Caco-2 (cell line): ENCODE measurements around the gene RNF217. TPM values are rescaled to one million over a fixed set of nuclear protein-coding genes. Genes with fewer than 3 reads are reported as not detected.

ENCODE experiments used
- BruUV-seq: library from RNA; stranded (reverse); fragments of 400-500 nt; replicated peaks from 2 replicates; lab custom pipeline; 2021; lab: Mats Ljungman, UMichigan
- CTCF ChIA-PET: fragments of 300-600 bp; sonication (Branson Sonifier 250); formaldehyde crosslinking; loops from one replicate; lab custom pipeline; 2022; ENCODE audit warnings: antibody characterized with exemption; lab: Charles Lee
- POLR2A ChIA-PET: fragments of 300-600 bp; sonication (Branson Sonifier 250); formaldehyde crosslinking; loops from one replicate; lab custom pipeline; 2022; ENCODE audit warnings: antibody characterized with exemption; lab: Charles Lee
- DNase-seq, 2 experiments: peaks; one replicate each; pipeline versions ENCODE4 v3.0.0 to v3.0.0-alpha.2; 2020 to 2022
- H3K27me3 ChIP-seq: replicated peaks from 2 replicates; pipeline ENCODE4 v1.6.0; 2011; ENCODE audit warnings: low read length; ENCODE audit not compliant: control insufficient read depth, insufficient read depth
- H3K36me3 ChIP-seq: 2 replicates; pipeline ENCODE4 v1.5.1; 2011; ENCODE audit warnings: low read length; ENCODE audit not compliant: control insufficient read depth, insufficient read depth
- H3K4me1 ChIP-seq: fragments of 250-450 bp; sonication (Bioruptor Pico); 2 replicates; pipeline ENCODE4 v1.5.1; 2020; ENCODE audit warnings: mild to moderate bottlenecking
- H3K4me3 ChIP-seq: 2 replicates; pipeline ENCODE4 v1.5.1; 2011; ENCODE audit warnings: low read depth, mild to moderate bottlenecking, control low read depth, low read length
- H3K9me3 ChIP-seq: fragments of 250-450 bp; sonication (Bioruptor Pico); 2 replicates; pipeline ENCODE4 v1.5.1; 2020; ENCODE audit warnings: mild to moderate bottlenecking, moderate library complexity
- H3K27ac Mint-ChIP-seq: one replicate; pipeline ENCODE4 v1.8.0; 2022; ENCODE audit warnings: mixed read lengths; ENCODE audit not compliant: unreplicated experiment
- H3K27me3 Mint-ChIP-seq: one replicate; pipeline ENCODE4 v1.8.0; 2022; ENCODE audit warnings: mixed read lengths; ENCODE audit not compliant: insufficient read depth, unreplicated experiment
- H3K36me3 Mint-ChIP-seq: one replicate; pipeline ENCODE4 v1.8.0; 2022; ENCODE audit warnings: mild to moderate bottlenecking, mixed read lengths; ENCODE audit not compliant: insufficient read depth, unreplicated experiment
- H3K4me1 Mint-ChIP-seq: one replicate; pipeline ENCODE4 v1.8.0; 2022; ENCODE audit warnings: low read depth, mixed read lengths; ENCODE audit not compliant: unreplicated experiment
- H3K4me3 Mint-ChIP-seq: one replicate; pipeline ENCODE4 v1.8.0; 2022; ENCODE audit warnings: mild to moderate bottlenecking, moderate library complexity, mixed read lengths; ENCODE audit not compliant: unreplicated experiment
- H3K9me3 Mint-ChIP-seq: one replicate; pipeline ENCODE4 v1.8.0; 2022; ENCODE audit warnings: mixed read lengths; ENCODE audit not compliant: unreplicated experiment
- CTCF ChIP-seq, 2 experiments: fragments of 200-600 bp in 1 of 2; IDR thresholded peaks; 1 replicate in 1 of 2; 2 replicates in 1 of 2; pipeline versions ENCODE4 v1.5.1 to v1.8.0; 2011 to 2022; ENCODE audit warnings: antibody characterized with exemption in 1 of 2, control low read depth in 1 of 2, inconsistent platforms in 1 of 2, low read depth in 1 of 2, low read length in 1 of 2, mild to moderate bottlenecking in 1 of 2, moderate library complexity in 1 of 2; ENCODE audit not compliant: insufficient read depth in 1 of 2, severe bottlenecking in 1 of 2, unreplicated experiment in 1 of 2
- intact Hi-C: fragments of 100-400 bp; cut with micrococcal nuclease; formaldehyde crosslinking; loops from one replicate; pipeline ENCODE4 v1.10.0; 2022; ENCODE audit not compliant: unreplicated experiment
- total RNA-seq: library from RNA; stranded (reverse); gene quantifications from 2 replicates; pipeline ENCODE4 v1.2.3, GENCODE V29; 2022

The RNF217 gene
- total RNA-seq, 1 experiment from 2014 or later, result 0.09 TPM

- BruUV-seq, result no TSS peak
- H3K4me3 Mint-ChIP-seq, result no peak overlapping the region
- H3K4me1 Mint-ChIP-seq, result no peaks in the 10 kb centered on the region
- H3K4me3 ChIP-seq, result no peak overlapping the region
- no peaks in the 10 kb centered on the region for H3K36me3 ChIP-seq
- H3K27ac Mint-ChIP-seq, result no peak overlapping the region
- no peaks in the 10 kb centered on the region for H3K36me3 Mint-ChIP-seq
- DNase-seq, result no peak
- POLR2A ChIA-PET, result no interaction called here
- intact Hi-C loops, result no loop called here
- CTCF ChIA-PET, result no interaction called here
- no peaks in the 10 kb centered on the region for H3K9me3 ChIP-seq
- H3K27me3 Mint-ChIP-seq, result peaks cover 20% of the 10 kb centered on the region
- no peaks in the 10 kb centered on the region for H3K27me3 ChIP-seq
- no peaks in the 10 kb centered on the region for H3K9me3 Mint-ChIP-seq
- no peaks in the 10 kb centered on the region for H3K4me1 ChIP-seq
- no peak for TF ChIP-seq CTCF (IDR thresholded peaks at IDR 0.05; ENCODE audit: insufficient read depth in 1 of 2, low read depth in 1 of 2, low read length in 1 of 2, severe bottlenecking in 1 of 2, unreplicated experiment in 1 of 2)
Observed at GRCh38 chr6:125095580-125096301, 133.5 kb downstream of the RNF217 start.

DNA sequence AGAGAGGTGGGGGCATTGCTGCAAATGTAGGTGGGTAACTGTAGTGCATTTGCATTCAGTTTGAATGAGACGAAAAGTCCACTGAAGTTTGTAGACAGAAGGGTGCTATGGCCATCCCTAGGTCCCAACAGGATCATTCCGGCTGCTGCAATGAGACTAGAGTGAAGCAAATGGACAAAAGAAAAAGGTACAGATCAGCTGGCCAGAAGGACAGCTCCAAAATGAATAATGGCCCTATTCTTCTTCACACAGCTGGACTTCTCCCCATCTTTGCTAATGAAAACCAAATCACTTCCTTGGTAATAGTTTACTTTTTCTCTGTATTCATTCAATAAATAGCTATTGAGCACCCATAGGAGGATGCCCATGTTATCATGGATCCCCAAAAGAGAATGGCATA, 134.9 kb downstream of the RNF217 start:
- H3K27me3 ChIP-seq, result no peaks in the 10 kb centered on the region
- no peak overlapping the region for H3K4me3 Mint-ChIP-seq
- H3K27ac Mint-ChIP-seq, result no peak overlapping the region
- H3K9me3 ChIP-seq, result 0 out of 2 replicates have a peak, but pooled peaks cover under 1% of the 10 kb centered on the region
- BruUV-seq, result no TSS peak
- TF ChIP-seq CTCF (IDR thresholded peaks at IDR 0.05; ENCODE audit: insufficient read depth in 1 of 2, low read depth in 1 of 2, low read length in 1 of 2, severe bottlenecking in 1 of 2, unreplicated experiment in 1 of 2), result no peak
- H3K36me3 Mint-ChIP-seq, result no peaks in the 10 kb centered on the region
- no peak for DNase-seq
- H3K9me3 Mint-ChIP-seq, result no peaks in the 10 kb centered on the region
- ChIA-PET CTCF (no interaction called here), POLR2A (no interaction called here)
- H3K4me1 Mint-ChIP-seq, result no peaks in the 10 kb centered on the region
- H3K4me3 ChIP-seq, result no peak overlapping the region
- no peaks in the 10 kb centered on the region for H3K36me3 ChIP-seq
- intact Hi-C loops, result no loop called here
- peaks cover 19% of the 10 kb centered on the region for H3K27me3 Mint-ChIP-seq
- H3K4me1 ChIP-seq, result peaks cover 6% of the 10 kb centered on the region

GRCh38 chr6:125098253-125098652, 136.0 kb downstream of the RNF217 start:
- H3K27ac Mint-ChIP-seq, result no peak overlapping the region
- intact Hi-C loops, result no loop called here
- H3K4me3 ChIP-seq, result no peak overlapping the region
- H3K27me3 ChIP-seq, result no peaks in the 10 kb centered on the region
- no peaks in the 10 kb centered on the region for H3K36me3 Mint-ChIP-seq
- no peaks in the 10 kb centered on the region for H3K9me3 Mint-ChIP-seq
- H3K4me1 ChIP-seq, result peaks cover 15% of the 10 kb centered on the region
- H3K9me3 ChIP-seq, result 0 out of 2 replicates have a peak, but pooled peaks cover 4% of the 10 kb centered on the region
- POLR2A ChIA-PET, result no interaction called here
- BruUV-seq, result no TSS peak
- H3K4me3 Mint-ChIP-seq, result no peak overlapping the region
- TF ChIP-seq CTCF (IDR thresholded peaks at IDR 0.05; ENCODE audit: insufficient read depth in 1 of 2, low read depth in 1 of 2, low read length in 1 of 2, severe bottlenecking in 1 of 2, unreplicated experiment in 1 of 2), result no peak
- no peaks in the 10 kb centered on the region for H3K4me1 Mint-ChIP-seq
- H3K36me3 ChIP-seq, result no peaks in the 10 kb centered on the region
- peaks cover 13% of the 10 kb centered on the region for H3K27me3 Mint-ChIP-seq
- CTCF ChIA-PET, result no interaction called here
- no peak for DNase-seq
